H9 (cell line): ENCODE data around the gene AFAP1. TPM values are rescaled to one million over a fixed set of nuclear protein-coding genes. Genes with fewer than 3 reads are reported as not detected.

Experiments
- DNase-seq: peaks from one replicate; pipeline ENCODE4 v3.0.0-alpha.2; 2017
- H2AFZ ChIP-seq: one replicate; pipeline ENCODE4 v1.6.1; 2013; ENCODE audit warnings: mild to moderate bottlenecking, low read length, control low read depth, moderate library complexity
- H2AK5ac ChIP-seq: 2 replicates; pipeline ENCODE4 v1.6.1; 2013; ENCODE audit warnings: low read length, control low read depth, mixed read lengths; ENCODE audit not compliant: insufficient read length
- H2BK120ac ChIP-seq: one replicate; pipeline ENCODE4 v1.6.1; 2013; ENCODE audit warnings: low read depth, mild to moderate bottlenecking, low read length, control low read depth, inconsistent platforms; ENCODE audit not compliant: poor library complexity, severe bottlenecking
- H2BK12ac ChIP-seq: 2 replicates; pipeline ENCODE4 v1.6.1; 2013; ENCODE audit warnings: low read length, control low read depth, mixed read lengths, low read depth; ENCODE audit not compliant: insufficient read length
- H2BK15ac ChIP-seq: 2 replicates; pipeline ENCODE4 v1.6.1; 2013; ENCODE audit warnings: low read depth, low read length, control low read depth
- H2BK20ac ChIP-seq: one replicate; pipeline ENCODE4 v1.6.1; 2013; ENCODE audit warnings: low read depth, mild to moderate bottlenecking, low read length, control low read depth, inconsistent platforms; ENCODE audit not compliant: poor library complexity, severe bottlenecking
- H2BK5ac ChIP-seq: 2 replicates; pipeline ENCODE4 v1.6.1; 2013; ENCODE audit warnings: low read length, control low read depth, mixed read lengths; ENCODE audit not compliant: insufficient read length
- H3K14ac ChIP-seq: 2 replicates; pipeline ENCODE4 v1.6.1; 2013; ENCODE audit warnings: low read length, control low read depth; ENCODE audit not compliant: insufficient read depth
- H3K18ac ChIP-seq: 2 replicates; pipeline ENCODE4 v1.6.1; 2013; ENCODE audit warnings: low read depth, mild to moderate bottlenecking, mixed read lengths, low read length, control low read depth; ENCODE audit not compliant: insufficient read length
- H3K23ac ChIP-seq: 2 replicates; pipeline ENCODE4 v1.6.1; 2013; ENCODE audit warnings: low read length, control low read depth, mixed read lengths, low read depth; ENCODE audit not compliant: insufficient read length
- H3K23me2 ChIP-seq: 2 replicates; pipeline ENCODE4 v1.6.1; 2013; ENCODE audit warnings: low read depth, mild to moderate bottlenecking, mixed read lengths, low read length, control low read depth; ENCODE audit not compliant: insufficient read length, poor library complexity, severe bottlenecking
- H3K27ac ChIP-seq: 2 replicates; pipeline ENCODE4 v1.5.1; 2013; ENCODE audit warnings: low read length, control low read depth, mixed read lengths, low read depth; ENCODE audit not compliant: insufficient read length
- H3K27me3 ChIP-seq: 2 replicates; pipeline ENCODE4 v1.6.1; 2013; ENCODE audit warnings: low read length, control low read depth, inconsistent platforms; ENCODE audit not compliant: insufficient read depth
- H3K4ac ChIP-seq: 2 replicates; pipeline ENCODE4 v1.6.1; 2013; ENCODE audit warnings: low read depth, mild to moderate bottlenecking, control low read depth, inconsistent platforms, low read length, moderate library complexity
- H3K4me1 ChIP-seq: 2 replicates; pipeline ENCODE4 v1.6.1; 2013; ENCODE audit warnings: low read length, control low read depth, inconsistent platforms; ENCODE audit not compliant: insufficient read depth
- H3K4me2 ChIP-seq: 2 replicates; pipeline ENCODE4 v1.6.1; 2013; ENCODE audit warnings: low read length, control low read depth, mixed read lengths; ENCODE audit not compliant: insufficient read length, insufficient read depth
- H3K56ac ChIP-seq: 2 replicates; pipeline ENCODE4 v1.6.1; 2013; ENCODE audit warnings: low read depth, mild to moderate bottlenecking, mixed read lengths, low read length, control low read depth; ENCODE audit not compliant: insufficient read length
- H3K79me1 ChIP-seq: 2 replicates; pipeline ENCODE4 v1.6.1; 2013; ENCODE audit warnings: low read depth, mild to moderate bottlenecking, moderate library complexity, low read length, control low read depth, inconsistent platforms; ENCODE audit not compliant: insufficient read depth, poor library complexity, severe bottlenecking
- H3K79me2 ChIP-seq: 2 replicates; pipeline ENCODE4 v1.6.1; 2013; ENCODE audit warnings: low read length, control low read depth, inconsistent platforms; ENCODE audit not compliant: insufficient read depth
- H3K9ac ChIP-seq: 2 replicates; pipeline ENCODE4 v1.6.1; 2013; ENCODE audit warnings: low read length, control low read depth, mixed read lengths; ENCODE audit not compliant: insufficient read length; ENCODE audit errors: extremely low read depth
- H3K9me3 ChIP-seq: one replicate; pipeline ENCODE4 v1.6.1; 2013; ENCODE audit warnings: low read depth, low read length, inconsistent platforms; ENCODE audit not compliant: control insufficient read depth
- H3T11ph ChIP-seq: one replicate; pipeline ENCODE4 v1.6.1; 2013; ENCODE audit warnings: mild to moderate bottlenecking, low read length, control low read depth, inconsistent platforms
- H4K20me1 ChIP-seq: one replicate; pipeline ENCODE4 v1.6.1; 2013; ENCODE audit not compliant: control insufficient read depth, insufficient read length, insufficient read depth
- H4K5ac ChIP-seq: 2 replicates; pipeline ENCODE4 v1.6.1; 2013; ENCODE audit warnings: low read depth, mild to moderate bottlenecking, mixed read lengths, low read length, control low read depth; ENCODE audit not compliant: insufficient read length
- H4K8ac ChIP-seq: replicated peaks from 2 replicates; pipeline ENCODE4 v1.6.1; 2013; ENCODE audit warnings: low read length, control low read depth, mixed read lengths, low read depth; ENCODE audit not compliant: insufficient read length
- H4K91ac ChIP-seq: 2 replicates; pipeline ENCODE4 v1.6.1; 2013; ENCODE audit warnings: low read depth, mild to moderate bottlenecking, moderate library complexity, mixed read lengths, low read length, control low read depth; ENCODE audit not compliant: insufficient read length
- H3K27ac Mint-ChIP-seq, 3 experiments: 2 replicates in 2 of 3; 3 replicates in 1 of 3; pipeline ENCODE4 v1.8.0; 2020 to 2021; ENCODE audit warnings: mixed read lengths in 3 of 3, mild to moderate bottlenecking in 1 of 3, moderate library complexity in 1 of 3
- H3K27me3 Mint-ChIP-seq: 2 replicates; pipeline ENCODE4 v1.8.0; 2021; ENCODE audit warnings: low read depth, mild to moderate bottlenecking, moderate library complexity, mixed read lengths
- H3K36me3 Mint-ChIP-seq, 3 experiments: 2 replicates in 2 of 3; 3 replicates in 1 of 3; pipeline ENCODE4 v1.8.0; 2020 to 2021; ENCODE audit warnings: low read depth in 3 of 3, mixed read lengths in 3 of 3; ENCODE audit not compliant: insufficient read depth in 1 of 3
- H3K4me1 Mint-ChIP-seq, 2 experiments: 2 replicates each; pipeline ENCODE4 v1.8.0; 2020; ENCODE audit warnings: mixed read lengths in 2 of 2
- H3K4me3 Mint-ChIP-seq, 2 experiments: 2 replicates in 1 of 2; 3 replicates in 1 of 2; pipeline ENCODE4 v1.8.0; 2020 to 2021; ENCODE audit warnings: mild to moderate bottlenecking in 2 of 2, mixed read lengths in 2 of 2, moderate library complexity in 1 of 2
- H3K9me3 Mint-ChIP-seq, 2 experiments: 2 replicates in 1 of 2; 3 replicates in 1 of 2; pipeline ENCODE4 v1.8.0; 2020; ENCODE audit warnings: mild to moderate bottlenecking in 2 of 2, mixed read lengths in 2 of 2, moderate library complexity in 1 of 2
- WGBS: extraction: QIAGEN DNeasy Blood & Tissue Kit; methylation state at CpG from one replicate; pipeline ENCODE4 v1.1.7; 2013; ENCODE audit warnings: missing lambda C conversion rate, low lambda C conversion rate, mixed read lengths; ENCODE audit not compliant: insufficient read length; ENCODE audit errors: extremely low coverage; 5-methylcytosine and 5-hydroxymethylcytosine counted together
- total RNA-seq: library from RNA; stranded (reverse); gene quantifications from 2 replicates; pipeline ENCODE4 v1.2.1, GENCODE V29; 2021
- TF ChIP-seq, protein P1 (sequence below): fragments of 200-600 bp; sonication (generic); conservative IDR thresholded peaks from 3 replicates; pipeline ENCODE4 v1.8.0; 2021; ENCODE audit warnings: antibody characterized with exemption, mild to moderate bottlenecking

AFAP1 gene
- total RNA-seq, 1 experiment from 2014 or later: 6.5 TPM

DNA sequence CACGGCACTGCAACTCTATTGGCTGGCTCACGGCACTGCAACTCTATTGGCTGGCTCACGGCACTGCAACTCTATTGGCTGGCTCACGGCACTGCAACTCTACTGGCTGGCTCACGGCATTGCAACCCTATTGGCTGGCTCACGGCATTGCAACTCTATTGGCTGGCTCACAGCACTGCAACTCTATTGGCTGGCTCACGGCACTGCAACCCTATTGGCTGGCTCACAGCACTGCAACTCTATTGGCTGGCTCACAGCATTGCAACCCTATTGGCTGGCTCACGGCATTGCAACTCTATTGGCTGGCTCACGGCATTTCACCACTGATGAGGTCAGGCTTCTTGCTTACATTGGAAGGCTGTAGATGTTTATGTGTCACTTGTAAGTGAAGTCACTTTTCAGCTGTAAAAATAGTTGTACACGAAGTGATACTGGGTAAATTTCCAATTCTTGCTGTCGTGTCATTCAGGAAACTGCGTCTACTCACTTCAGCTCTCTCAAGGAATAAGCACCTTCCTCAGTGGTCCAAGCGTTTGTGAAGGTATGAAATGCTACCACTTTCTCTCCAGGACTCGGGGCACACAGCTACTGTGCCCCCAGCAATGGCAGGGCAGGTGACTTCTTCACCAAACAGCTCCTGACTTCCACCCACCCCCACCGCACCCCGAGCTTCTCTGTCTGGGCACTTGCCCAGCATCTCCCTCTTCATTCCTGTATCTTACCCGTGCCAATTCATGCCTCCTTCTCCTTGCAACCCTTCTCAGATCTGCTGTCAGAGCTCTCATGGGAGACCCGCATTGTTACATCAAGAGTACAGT, 141.3 kb downstream of the AFAP1 start:
- Mint-ChIP-seq H3K9me3 (peaks cover 0 to 2% of the 10 kb centered on the region in 2 experiments; a peak in 2 of 5 replicates), H3K4me1 (peaks cover 0 to 5% of the 10 kb centered on the region in 2 experiments; a peak in 1 of 4 replicates), H3K27ac (no peak overlapping the region; a peak in 1 of 7 replicates), H3K4me3 (no peak overlapping the region), H3K27me3 (no peaks in the 10 kb centered on the region), H3K36me3 (peaks cover 22 to 32% (median 30%) of the 10 kb centered on the region in 3 experiments)
- Histone ChIP-seq H2BK20ac (no peak overlapping the region), H3K4ac (no peak overlapping the region), H3K27ac (no peak overlapping the region), H4K20me1 (no peaks in the 10 kb centered on the region), H3K4me2 (no peak overlapping the region), H3K14ac (no peak overlapping the region), H3K9ac (no peak overlapping the region), H2BK15ac (no peak overlapping the region), H3K9me3 (no peaks in the 10 kb centered on the region), H2AFZ (no peak overlapping the region), H3K79me1 (no peaks in the 10 kb centered on the region), H2AK5ac (no peak overlapping the region), H4K8ac (no peak overlapping the region), H3K23ac (no peak overlapping the region), H3K23me2 (no peaks in the 10 kb centered on the region), H3T11ph (no peak overlapping the region), H4K91ac (no peak overlapping the region), H3K27me3 (no peaks in the 10 kb centered on the region), H2BK120ac (no peak overlapping the region), H3K56ac (no peak overlapping the region), H2BK5ac (no peak overlapping the region), H3K4me1 (no peaks in the 10 kb centered on the region), H3K18ac (no peak overlapping the region), H4K5ac (no peak overlapping the region), H2BK12ac (no peak overlapping the region), H3K79me2 (no peaks in the 10 kb centered on the region)
- WGBS: no CpG with 5 or more reads among the region's 18 CpGs
- TF ChIP-seq, protein P1, sequence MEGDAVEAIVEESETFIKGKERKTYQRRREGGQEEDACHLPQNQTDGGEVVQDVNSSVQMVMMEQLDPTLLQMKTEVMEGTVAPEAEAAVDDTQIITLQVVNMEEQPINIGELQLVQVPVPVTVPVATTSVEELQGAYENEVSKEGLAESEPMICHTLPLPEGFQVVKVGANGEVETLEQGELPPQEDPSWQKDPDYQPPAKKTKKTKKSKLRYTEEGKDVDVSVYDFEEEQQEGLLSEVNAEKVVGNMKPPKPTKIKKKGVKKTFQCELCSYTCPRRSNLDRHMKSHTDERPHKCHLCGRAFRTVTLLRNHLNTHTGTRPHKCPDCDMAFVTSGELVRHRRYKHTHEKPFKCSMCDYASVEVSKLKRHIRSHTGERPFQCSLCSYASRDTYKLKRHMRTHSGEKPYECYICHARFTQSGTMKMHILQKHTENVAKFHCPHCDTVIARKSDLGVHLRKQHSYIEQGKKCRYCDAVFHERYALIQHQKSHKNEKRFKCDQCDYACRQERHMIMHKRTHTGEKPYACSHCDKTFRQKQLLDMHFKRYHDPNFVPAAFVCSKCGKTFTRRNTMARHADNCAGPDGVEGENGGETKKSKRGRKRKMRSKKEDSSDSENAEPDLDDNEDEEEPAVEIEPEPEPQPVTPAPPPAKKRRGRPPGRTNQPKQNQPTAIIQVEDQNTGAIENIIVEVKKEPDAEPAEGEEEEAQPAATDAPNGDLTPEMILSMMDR: no peak
- no peak for DNase-seq
